ENCODE measurements around the gene ASB7.

The ASB7 gene

GRCh38 chr15:100690032-100690794 lies 87.8 kb downstream of the ASB7 start:
- TF ChIP-seq CTCF (IDR thresholded peaks at IDR 0.05; ENCODE audit: low read depth, low read length) = no peak
- no peak for DNase-seq (ENCODE audit: low read depth in 2 of 2)
- no peak overlapping the region for H3K4me3 ChIP-seq (replicated peaks in 1 of 2; ENCODE audit: low read depth in 2 of 2, low read length in 2 of 2)

- TF ChIP-seq CTCF (IDR thresholded peaks at IDR 0.05; ENCODE audit: low read depth, low read length) = no peak
Observed at GRCh38 chr15:100690795-100691158, 88.4 kb downstream of the ASB7 start.

GRCh38 chr15:100691321-100691720 lies 88.9 kb downstream of the ASB7 start:
- no peak for TF ChIP-seq CTCF (IDR thresholded peaks at IDR 0.05; ENCODE audit: low read depth, low read length)
- DNase-seq (ENCODE audit: low read depth in 2 of 2) = no peak
- H3K4me3 ChIP-seq (replicated peaks in 1 of 2; ENCODE audit: low read depth in 2 of 2, low read length in 2 of 2) = no peak overlapping the region

More at GRCh38 chr15:100690795-100691158, 88.4 kb downstream of the ASB7 start:
- DNase-seq (ENCODE audit: low read depth in 2 of 2) = no peak
- no peak overlapping the region for H3K4me3 ChIP-seq (replicated peaks in 1 of 2; ENCODE audit: low read depth in 2 of 2, low read length in 2 of 2)

DNA sequence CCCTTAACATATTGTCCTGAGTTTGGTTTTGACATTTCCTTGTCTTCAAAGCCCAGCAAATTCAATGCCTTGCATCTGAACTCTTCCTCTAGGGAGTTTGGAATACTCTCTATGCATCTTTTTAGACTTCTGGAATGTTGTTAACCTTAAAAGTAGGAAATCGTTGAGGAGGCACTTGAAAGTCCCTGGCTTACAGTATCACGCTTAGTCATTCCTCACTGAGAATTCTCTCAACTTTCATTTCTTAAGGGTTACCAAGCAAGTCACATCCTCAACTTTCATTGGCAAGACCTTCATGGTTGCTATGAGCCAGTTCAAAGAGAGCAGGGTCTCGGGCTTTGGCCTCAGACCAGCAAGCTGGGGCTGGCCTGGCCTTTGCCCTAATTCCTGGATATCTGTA lies 89.9 kb downstream of the ASB7 start:
- peak; percentile 53 to 54 for DNase-seq (ENCODE audit: low read depth in 2 of 2)
- TF ChIP-seq CTCF (IDR thresholded peaks at IDR 0.05; ENCODE audit: low read depth, low read length) = no peak
- no peak overlapping the region for H3K4me3 ChIP-seq (replicated peaks in 1 of 2; ENCODE audit: low read depth in 2 of 2, low read length in 2 of 2)

DNA sequence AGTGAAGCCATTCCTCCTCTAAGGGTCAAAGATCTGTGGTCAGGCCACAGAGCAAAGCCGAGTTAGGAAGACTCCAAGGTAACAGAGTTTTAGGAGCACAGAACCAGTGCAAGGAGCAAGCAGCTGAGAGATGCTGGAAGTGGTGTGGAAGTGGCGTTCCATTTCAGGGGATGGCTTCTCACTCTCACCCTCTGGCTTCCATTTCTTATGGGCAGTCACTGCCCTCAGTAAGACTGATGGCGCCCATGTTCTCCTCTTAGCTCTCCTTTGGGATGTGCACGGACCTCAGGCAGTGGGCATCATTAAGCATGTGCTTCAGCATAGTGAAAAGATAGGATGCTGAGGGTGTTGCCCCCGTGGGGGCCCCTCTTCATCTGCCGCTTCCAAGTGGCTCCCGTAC lies 90.3 kb downstream of the ASB7 start:
- H3K4me3 ChIP-seq (replicated peaks in 1 of 2; ENCODE audit: low read depth in 2 of 2, low read length in 2 of 2) = no peak overlapping the region
- no peak for DNase-seq (ENCODE audit: low read depth in 2 of 2)
- no peak for TF ChIP-seq CTCF (IDR thresholded peaks at IDR 0.05; ENCODE audit: low read depth, low read length)

- H3K4me3 ChIP-seq (replicated peaks in 1 of 2; ENCODE audit: low read depth in 2 of 2, low read length in 2 of 2) = no peak overlapping the region
- no peak for DNase-seq (ENCODE audit: low read depth in 2 of 2)
- no peak for TF ChIP-seq CTCF (IDR thresholded peaks at IDR 0.05; ENCODE audit: low read depth, low read length)
Observed at GRCh38 chr15:100693451-100693850, 91.1 kb downstream of the ASB7 start.

Measured in cardiac fibroblast (primary cell).